GM21576 (cell line): ENCODE results near the gene OR5H14.
"Not testable (repeated sequence)": the region's sequence is repeated elsewhere in the genome, so short reads cannot be mapped to it uniquely, and the experiment has no call there.

Experiments
- ATAC-seq: cut with Tn5 transposase; IDR thresholded peaks from one replicate; pipeline ENCODE4 v1.9.1; 2021; ENCODE audit warnings: mild to moderate bottlenecking, moderate library complexity; ENCODE audit not compliant: unreplicated experiment

The OR5H14 gene

GRCh38 chr3:98196293-98196692 is 49.0 kb downstream of the OR5H14 start:
- ATAC-seq: not testable (repeated sequence)

GRCh38 chr3:98199020-98199419 is 51.7 kb downstream of the OR5H14 start:
- ATAC-seq: no peak
